Measurements from ENCODE around the gene ANKRD55.
"Not testable (repeated sequence)": the region's sequence is repeated elsewhere in the genome, so short reads cannot be mapped to it uniquely, and the experiment has no call there.

DNA sequence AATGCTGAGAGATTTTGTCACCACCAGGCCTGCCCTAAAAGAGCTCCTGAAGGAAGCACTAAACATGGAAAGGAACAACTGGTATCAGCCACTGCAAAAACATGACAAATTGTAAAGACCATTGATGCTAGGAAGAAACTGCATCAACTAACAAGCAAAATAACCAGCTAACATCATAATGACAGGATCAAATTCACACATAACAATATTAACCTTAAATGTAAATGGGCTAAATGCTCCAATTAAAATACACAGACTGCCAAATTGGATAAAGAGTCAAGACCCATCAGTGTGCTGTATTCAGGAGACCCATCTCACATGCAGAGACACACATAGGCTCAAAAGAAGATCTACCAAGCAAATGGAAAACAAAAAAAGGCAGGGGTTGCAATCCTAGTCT is 9.8 kb downstream of the ANKRD55 start:
- not testable (repeated sequence) for TF ChIP-seq EP300, CTCF, POLR2A (IDR thresholded peaks at IDR 0.05)
